Measurements from ENCODE around the gene NCAPD2. TPM values are rescaled to one million over a fixed set of nuclear protein-coding genes. Genes with fewer than 3 reads are reported as not detected.
"Not testable (repeated sequence)": the region's sequence is repeated elsewhere in the genome, so short reads cannot be mapped to it uniquely, and the experiment has no call there.

Gene NCAPD2
- polyA plus RNA-seq, 3 donors, result 6.2 to 15.0 (median 8.3) TPM

DNA sequence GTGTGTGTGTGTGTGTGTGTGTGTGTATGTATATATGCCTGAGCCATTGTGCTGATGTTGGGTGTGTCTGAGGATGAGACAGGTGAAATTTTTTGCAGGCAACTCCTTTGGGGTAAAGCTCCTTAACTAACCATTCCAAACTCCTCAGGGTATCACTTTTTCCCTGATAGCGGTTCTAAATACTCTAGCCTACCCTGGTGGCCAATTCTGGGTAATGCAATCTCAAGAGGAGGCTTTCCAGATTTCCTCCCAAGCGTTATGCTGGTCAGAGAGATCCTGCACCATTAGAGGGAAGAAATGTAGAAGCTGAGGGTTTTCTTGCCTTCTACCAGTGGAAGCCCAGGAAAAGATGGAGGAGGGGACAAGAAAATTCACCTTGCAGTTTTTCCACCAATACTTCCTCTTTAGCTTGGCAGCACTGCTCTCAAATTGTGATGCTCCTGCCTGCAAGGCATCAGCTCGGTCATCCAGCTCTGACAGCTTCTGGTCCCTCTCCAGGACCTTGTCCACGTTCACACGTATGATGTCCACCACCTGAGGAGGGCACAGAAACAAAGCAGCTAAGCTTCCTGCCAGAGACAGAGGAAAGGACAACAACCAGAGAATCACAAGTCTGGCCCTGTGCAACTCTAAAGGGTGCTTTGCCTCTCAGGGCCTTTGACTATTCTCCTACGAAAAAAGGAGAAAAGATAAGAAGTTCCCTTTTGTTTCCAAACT is 28.3 kb upstream of the NCAPD2 start:
- Histone ChIP-seq H3K27me3 (ENCODE audit: control insufficient read depth in 2 of 2, insufficient read depth in 2 of 2, low read length in 2 of 2) (no peaks in the 10 kb centered on the region), H3K36me3 (replicated peaks in 1 of 2; ENCODE audit: control insufficient read depth in 1 of 2, insufficient read depth in 2 of 2, low read length in 2 of 2) (peaks cover 24 to 45% of the 10 kb centered on the region in 2 donors), H4K20me1 (ENCODE audit: insufficient read depth, low read length) (peaks cover 38% of the 10 kb centered on the region), H3K27ac (ENCODE audit: low read depth in 1 of 2, low read length in 2 of 2) (no peak overlapping the region), H3K9ac (ENCODE audit: insufficient read depth, low read length, poor library complexity, severe bottlenecking) (no peak overlapping the region), H3K4me3 (replicated peaks in 1 of 3; ENCODE audit: low read depth in 2 of 3, low read length in 3 of 3) (no peak overlapping the region), H3K4me1 (ENCODE audit: control insufficient read depth in 1 of 2, insufficient read depth in 2 of 2, low read length in 2 of 2) (peaks cover 48 to 59% of the 10 kb centered on the region in 2 donors), H3K4me2 (replicated peaks; ENCODE audit: extremely low read depth, low read length, poor library complexity, severe bottlenecking) (no peak overlapping the region), H3K79me2 (ENCODE audit: insufficient read depth, low read length) (peaks cover 36% of the 10 kb centered on the region), H3K9me3 (replicated peaks in 1 of 2; ENCODE audit: control insufficient read depth in 1 of 2, insufficient read depth in 1 of 2, low read length in 2 of 2) (no peaks in the 10 kb centered on the region), H2AFZ (ENCODE audit: insufficient read depth, low read depth, low read length, poor library complexity, severe bottlenecking) (no peak overlapping the region)
- Mint-ChIP-seq H3K27me3 (ENCODE audit: low read depth in 3 of 3) (peaks cover 0 to 2% (median 1%) of the 10 kb centered on the region in 3 donors), H3K4me1 (peaks cover 70% of the 10 kb centered on the region), H3K27ac (peak overlapping the region in 3 of 7 donors; percentile 21 to 26 (median 26)), H3K36me3 (peaks cover 63 to 64% of the 10 kb centered on the region in 2 donors), H3K4me3 (no peak overlapping the region), H3K9me3 (no peaks in the 10 kb centered on the region)
- intact Hi-C loops (cut with micrococcal nuclease), result loop anchor here in 1 of 2 donors (5.0 kb wide), 1 partner anchor 143 kb away; no protein-coding TSS in a partner anchor
- DNase-seq, result peak; percentile 44 to 69 (median 67)
- TF ChIP-seq, protein P1, sequence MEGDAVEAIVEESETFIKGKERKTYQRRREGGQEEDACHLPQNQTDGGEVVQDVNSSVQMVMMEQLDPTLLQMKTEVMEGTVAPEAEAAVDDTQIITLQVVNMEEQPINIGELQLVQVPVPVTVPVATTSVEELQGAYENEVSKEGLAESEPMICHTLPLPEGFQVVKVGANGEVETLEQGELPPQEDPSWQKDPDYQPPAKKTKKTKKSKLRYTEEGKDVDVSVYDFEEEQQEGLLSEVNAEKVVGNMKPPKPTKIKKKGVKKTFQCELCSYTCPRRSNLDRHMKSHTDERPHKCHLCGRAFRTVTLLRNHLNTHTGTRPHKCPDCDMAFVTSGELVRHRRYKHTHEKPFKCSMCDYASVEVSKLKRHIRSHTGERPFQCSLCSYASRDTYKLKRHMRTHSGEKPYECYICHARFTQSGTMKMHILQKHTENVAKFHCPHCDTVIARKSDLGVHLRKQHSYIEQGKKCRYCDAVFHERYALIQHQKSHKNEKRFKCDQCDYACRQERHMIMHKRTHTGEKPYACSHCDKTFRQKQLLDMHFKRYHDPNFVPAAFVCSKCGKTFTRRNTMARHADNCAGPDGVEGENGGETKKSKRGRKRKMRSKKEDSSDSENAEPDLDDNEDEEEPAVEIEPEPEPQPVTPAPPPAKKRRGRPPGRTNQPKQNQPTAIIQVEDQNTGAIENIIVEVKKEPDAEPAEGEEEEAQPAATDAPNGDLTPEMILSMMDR (IDR thresholded peaks at IDR 0.05), result peak; percentile 85
- 79% methylated on average over 3 of the region's 6 CpGs for WGBS (ENCODE audit: insufficient coverage)

DNA sequence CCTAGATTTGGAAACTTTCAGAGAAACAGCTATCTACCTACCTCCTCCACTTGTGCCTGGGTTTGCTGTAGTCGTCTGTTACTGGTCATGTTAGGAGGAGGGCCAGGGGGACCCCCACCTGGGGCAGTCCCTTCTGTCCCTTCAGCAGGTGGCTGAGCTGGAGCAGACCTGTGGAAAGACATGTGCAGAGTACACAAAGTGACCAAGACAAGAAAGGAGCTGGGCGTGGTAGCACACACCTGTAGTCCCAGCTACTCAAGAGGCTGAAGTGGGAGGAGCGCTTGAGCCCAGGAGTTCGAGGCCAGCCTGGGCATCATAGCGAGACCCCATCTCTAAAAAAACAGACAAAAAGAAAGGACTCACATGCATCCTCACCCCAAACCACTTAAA is 27.7 kb upstream of the NCAPD2 start:
- peaks cover 36% of the 10 kb centered on the region for H3K79me2 ChIP-seq (ENCODE audit: insufficient read depth, low read length)

DNA sequence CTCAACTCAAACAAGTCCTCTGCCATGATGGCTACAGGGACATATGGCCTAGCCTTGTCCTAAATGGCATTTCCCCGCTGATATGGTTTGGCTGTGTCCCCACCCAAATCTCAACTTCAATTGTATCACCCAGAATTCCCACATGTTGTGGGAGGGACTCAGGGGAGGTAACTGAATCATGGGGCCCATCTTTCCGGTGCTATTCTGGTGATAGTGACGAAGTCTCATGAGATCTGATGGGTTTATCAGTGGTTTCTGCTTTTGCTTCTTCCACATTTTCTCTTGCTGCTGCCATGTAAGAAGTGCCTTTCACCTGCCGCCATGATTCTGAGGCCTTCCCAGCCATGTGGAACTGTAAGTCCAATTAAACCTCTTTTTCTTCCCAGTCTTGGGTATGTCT is 27.2 kb upstream of the NCAPD2 start:
- not testable (repeated sequence) for H3K4me2 ChIP-seq (replicated peaks; ENCODE audit: extremely low read depth, low read length, poor library complexity, severe bottlenecking); H3K9me3 ChIP-seq (replicated peaks in 1 of 2; ENCODE audit: control insufficient read depth in 1 of 2, insufficient read depth in 1 of 2, low read length in 2 of 2); H3K4me3 ChIP-seq (replicated peaks in 1 of 3; ENCODE audit: low read depth in 2 of 3, low read length in 3 of 3); H3K9ac ChIP-seq (ENCODE audit: insufficient read depth, low read length, poor library complexity, severe bottlenecking); H2AFZ ChIP-seq (ENCODE audit: insufficient read depth, low read depth, low read length, poor library complexity, severe bottlenecking); H3K27ac ChIP-seq (ENCODE audit: low read depth in 1 of 2, low read length in 2 of 2); H3K4me3 Mint-ChIP-seq; H3K27me3 Mint-ChIP-seq (ENCODE audit: low read depth in 3 of 3); H3K9me3 Mint-ChIP-seq; DNase-seq; H3K27me3 ChIP-seq (ENCODE audit: control insufficient read depth in 2 of 2, insufficient read depth in 2 of 2, low read length in 2 of 2)
- peaks cover 42 to 57% of the 10 kb centered on the region in 2 donors for H3K4me1 ChIP-seq (ENCODE audit: control insufficient read depth in 1 of 2, insufficient read depth in 2 of 2, low read length in 2 of 2)
- H3K79me2 ChIP-seq (ENCODE audit: insufficient read depth, low read length), result peaks cover 36% of the 10 kb centered on the region
- H3K27ac Mint-ChIP-seq, result peak overlapping the region in 1 of 7 donors; percentile 51
- no CpG with 5 or more reads among the region's 4 CpGs for WGBS (ENCODE audit: insufficient coverage)
- intact Hi-C loops (cut with micrococcal nuclease), result loop anchor here in 1 of 2 donors (5.0 kb wide), 1 partner anchor 144 kb away; no protein-coding TSS in a partner anchor
- peaks cover 56 to 58% of the 10 kb centered on the region in 2 donors for H3K36me3 Mint-ChIP-seq
- H3K4me1 Mint-ChIP-seq, result peaks cover 66% of the 10 kb centered on the region
- peaks cover 38% of the 10 kb centered on the region for H4K20me1 ChIP-seq (ENCODE audit: insufficient read depth, low read length)
- peaks cover 24 to 45% of the 10 kb centered on the region in 2 donors for H3K36me3 ChIP-seq (replicated peaks in 1 of 2; ENCODE audit: control insufficient read depth in 1 of 2, insufficient read depth in 2 of 2, low read length in 2 of 2)

More for the DNA sequence above, 27.7 kb upstream of the NCAPD2 start:
- DNase-seq, result no peak
- WGBS (ENCODE audit: insufficient coverage), result 100% methylated on average over 1 of the region's 5 CpGs
- H3K27ac Mint-ChIP-seq, result peak overlapping the region in 1 of 7 donors; percentile 63
- no peak overlapping the region for H3K9ac ChIP-seq (ENCODE audit: insufficient read depth, low read length, poor library complexity, severe bottlenecking)
- intact Hi-C loops (cut with micrococcal nuclease), result loop anchor here in 1 of 2 donors (5.0 kb wide), 1 partner anchor 144 kb away; no protein-coding TSS in a partner anchor
- H3K36me3 Mint-ChIP-seq, result peaks cover 57 to 58% of the 10 kb centered on the region in 2 donors
- H3K9me3 ChIP-seq (replicated peaks in 1 of 2; ENCODE audit: control insufficient read depth in 1 of 2, insufficient read depth in 1 of 2, low read length in 2 of 2), result no peaks in the 10 kb centered on the region
- H3K4me1 Mint-ChIP-seq, result peaks cover 67% of the 10 kb centered on the region
- no peak overlapping the region for H3K4me3 Mint-ChIP-seq
- TF ChIP-seq, protein P1 (IDR thresholded peaks at IDR 0.05), result no peak
- peaks cover 0 to 2% (median 1%) of the 10 kb centered on the region in 3 donors for H3K27me3 Mint-ChIP-seq (ENCODE audit: low read depth in 3 of 3)
- peaks cover 38% of the 10 kb centered on the region for H4K20me1 ChIP-seq (ENCODE audit: insufficient read depth, low read length)
- H3K36me3 ChIP-seq (replicated peaks in 1 of 2; ENCODE audit: control insufficient read depth in 1 of 2, insufficient read depth in 2 of 2, low read length in 2 of 2), result peaks cover 24 to 45% of the 10 kb centered on the region in 2 donors
- H3K9me3 Mint-ChIP-seq, result no peaks in the 10 kb centered on the region
- no peak overlapping the region for H3K4me3 ChIP-seq (replicated peaks in 1 of 3; ENCODE audit: low read depth in 2 of 3, low read length in 3 of 3)
- no peak overlapping the region for H3K27ac ChIP-seq (ENCODE audit: low read depth in 1 of 2, low read length in 2 of 2)
- H3K4me2 ChIP-seq (replicated peaks; ENCODE audit: extremely low read depth, low read length, poor library complexity, severe bottlenecking), result no peak overlapping the region
- no peak overlapping the region for H2AFZ ChIP-seq (ENCODE audit: insufficient read depth, low read depth, low read length, poor library complexity, severe bottlenecking)
- peaks cover 44 to 57% of the 10 kb centered on the region in 2 donors for H3K4me1 ChIP-seq (ENCODE audit: control insufficient read depth in 1 of 2, insufficient read depth in 2 of 2, low read length in 2 of 2)
- H3K27me3 ChIP-seq (ENCODE audit: control insufficient read depth in 2 of 2, insufficient read depth in 2 of 2, low read length in 2 of 2), result no peaks in the 10 kb centered on the region

Measured in CD14-positive monocyte (primary cell).